ENCODE results near the gene CHEK2.
"Not testable (repeated sequence)": the region's sequence is repeated elsewhere in the genome, so short reads cannot be mapped to it uniquely, and the experiment has no call there.

Gene CHEK2

GRCh38 chr22:28689796-28690195 is 51.8 kb downstream of the CHEK2 start:
- DNase-seq (ENCODE audit: low read depth, low spot score), result not testable (repeated sequence)

- DNase-seq (ENCODE audit: low read depth, low spot score), result not testable (repeated sequence)
Measured at GRCh38 chr22:28682966-28683365, 58.7 kb downstream of the CHEK2 start.

DNA sequence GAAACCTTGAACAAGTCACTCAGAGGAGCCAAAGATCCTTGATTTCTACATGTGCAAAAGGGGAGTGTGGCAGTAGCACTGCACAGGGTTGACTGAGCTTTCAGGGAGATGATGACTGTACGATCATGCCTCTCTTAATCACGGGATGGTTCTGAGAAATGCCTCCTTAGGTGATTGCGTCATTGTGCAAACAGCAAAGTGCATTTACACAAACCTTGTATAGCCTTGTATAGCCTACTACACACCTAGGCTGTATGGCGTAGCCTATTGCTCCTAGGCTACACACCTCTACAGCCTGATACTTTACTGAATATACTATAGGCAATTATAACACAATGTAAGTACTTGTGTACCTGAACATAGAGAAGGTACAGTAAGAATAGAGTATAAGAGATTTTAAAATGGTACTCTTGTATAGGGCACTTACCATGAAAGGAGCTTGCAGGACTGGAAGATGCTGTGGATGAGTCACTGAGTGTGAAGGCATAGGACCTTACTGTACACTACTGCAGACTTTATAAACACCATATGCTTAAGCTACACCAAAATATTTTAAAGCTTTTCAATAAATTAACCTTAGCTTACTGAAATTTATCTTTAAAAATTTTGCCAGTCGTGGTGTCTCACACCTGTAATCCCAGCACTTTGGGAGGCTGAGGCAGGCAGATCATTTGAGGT is 60.7 kb downstream of the CHEK2 start:
- not testable (repeated sequence) for DNase-seq (ENCODE audit: low read depth, low spot score)

DNA sequence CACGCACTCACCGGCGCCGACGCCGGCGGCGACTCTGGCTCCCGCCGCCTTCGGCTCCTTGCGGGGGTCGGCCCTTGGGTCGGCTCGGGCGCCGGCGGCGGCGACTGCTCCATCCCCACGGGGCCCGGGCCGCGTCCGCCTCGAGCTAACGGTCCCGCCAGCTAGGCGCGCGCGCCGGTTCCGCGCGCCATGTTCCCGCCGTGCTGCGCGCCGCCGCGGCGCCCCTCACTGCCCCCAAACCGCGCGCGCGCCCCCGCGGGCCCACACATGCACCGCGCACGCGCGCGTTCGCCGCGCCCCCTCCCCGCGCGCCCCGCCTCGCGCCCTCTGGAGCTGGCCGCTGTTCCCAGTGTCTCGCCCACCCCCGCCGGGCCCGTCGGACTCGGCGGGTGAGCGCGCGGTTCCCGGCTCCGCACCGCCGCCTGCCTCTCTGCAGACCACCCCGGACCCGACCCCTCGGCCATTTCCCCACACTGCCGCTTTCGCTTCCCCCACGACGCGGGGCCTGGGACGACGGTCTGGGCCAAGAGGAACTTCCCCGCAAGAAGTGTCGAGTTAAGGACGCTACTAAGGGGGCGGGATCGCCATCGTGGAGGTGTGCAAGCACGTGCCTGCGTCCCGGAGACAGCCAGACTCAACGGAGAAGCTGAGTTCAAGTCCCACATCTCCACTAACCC is 61.9 kb downstream of the CHEK2 start, which contains the start of gene TTC28:
Gene TTC28, minus strand, starts transcription at position 230 of the 677 bp plus-strand sequence. Its CDS starts 117 bp downstream, at position 113.
- not testable (repeated sequence) for DNase-seq (ENCODE audit: low read depth, low spot score)

DNA sequence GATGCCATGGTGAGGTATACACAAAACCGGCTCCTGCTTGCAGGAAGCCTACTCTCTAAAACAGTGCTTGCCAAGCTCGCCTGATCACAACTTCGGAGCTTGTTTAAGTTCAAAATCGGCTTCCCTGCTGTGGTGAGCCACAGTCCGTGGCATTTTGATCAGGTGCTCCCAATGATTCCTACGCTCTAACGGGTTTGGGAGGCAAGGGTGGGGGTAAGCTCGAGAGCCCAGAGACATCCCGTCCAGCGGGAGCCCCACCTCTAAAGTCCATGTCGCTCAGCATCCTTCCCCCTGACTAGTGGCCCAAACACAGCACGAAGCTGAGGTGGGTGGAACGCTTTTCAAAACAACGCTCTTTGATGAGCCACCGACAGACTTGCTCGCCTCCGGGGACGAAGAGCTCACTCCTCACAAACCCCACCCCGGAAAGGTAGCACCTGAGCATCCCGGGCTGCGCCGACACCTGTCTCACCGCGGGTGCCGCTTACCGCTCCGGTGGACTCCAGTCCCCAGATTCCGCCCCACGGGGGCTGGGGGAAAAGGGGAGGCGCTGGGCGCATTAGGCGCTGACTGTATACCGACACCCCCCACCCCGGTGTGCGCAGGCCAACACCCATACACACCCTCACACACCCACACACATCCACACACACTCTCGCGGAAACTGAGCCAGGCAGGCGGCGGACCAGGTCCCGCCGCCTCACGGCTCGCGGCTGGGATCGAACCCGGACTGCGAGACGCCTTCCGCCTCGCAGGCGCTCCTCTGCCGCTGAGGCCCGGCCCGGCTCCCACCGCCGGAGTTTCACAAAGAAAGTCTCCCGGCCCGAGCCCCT is 62.6 kb downstream of the CHEK2 start:
- DNase-seq (ENCODE audit: low read depth, low spot score), result not testable (repeated sequence)

DNA sequence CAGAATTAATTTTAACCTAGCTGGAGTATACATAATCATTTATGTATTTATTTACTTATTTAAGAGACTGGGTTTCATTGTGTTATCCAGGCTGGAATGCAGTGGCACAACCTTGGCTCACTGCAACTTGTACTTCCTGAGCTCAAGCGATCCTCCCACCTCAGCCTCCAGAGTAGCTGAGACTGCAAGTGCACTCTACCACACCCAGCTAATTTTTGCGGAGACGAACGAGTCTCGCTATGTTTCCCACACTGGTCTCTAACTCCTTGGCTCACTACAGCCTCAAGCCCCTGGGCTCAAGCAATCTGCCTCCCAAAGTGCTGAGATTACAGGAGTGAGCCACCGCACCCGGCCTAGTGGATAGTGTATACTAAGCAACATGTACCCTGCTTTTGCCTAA is 63.5 kb downstream of the CHEK2 start:
- DNase-seq (ENCODE audit: low read depth, low spot score), result not testable (repeated sequence)

DNA sequence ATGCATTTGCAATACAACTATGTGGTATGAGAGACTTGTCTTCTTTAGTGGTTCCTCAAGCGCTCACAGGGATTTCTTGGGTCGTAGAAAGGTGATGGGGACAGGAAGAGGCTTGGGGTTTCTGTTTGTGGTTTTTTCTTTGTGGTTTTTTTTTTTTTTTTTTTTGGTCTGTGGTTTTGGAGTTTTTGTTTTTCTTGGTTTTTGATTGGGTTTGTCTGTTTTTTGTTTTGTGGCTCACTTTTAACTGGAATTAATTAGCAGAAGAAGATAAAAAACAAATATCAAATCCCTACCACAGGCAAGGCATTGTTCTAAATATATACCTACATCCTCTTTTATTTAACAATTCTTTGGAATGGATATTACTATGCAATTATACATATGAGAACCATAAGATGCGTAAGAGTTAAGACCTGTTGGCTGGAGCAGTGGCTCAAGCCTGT is 67.5 kb downstream of the CHEK2 start:
- DNase-seq (ENCODE audit: low read depth, low spot score), result no peak

- no peak for DNase-seq (ENCODE audit: low read depth, low spot score)
Measured at GRCh38 chr22:28670756-28671155, 70.9 kb downstream of the CHEK2 start.

- DNase-seq (ENCODE audit: low read depth, low spot score), result no peak
Measured at GRCh38 chr22:28670161-28670560, 71.5 kb downstream of the CHEK2 start.

DNA sequence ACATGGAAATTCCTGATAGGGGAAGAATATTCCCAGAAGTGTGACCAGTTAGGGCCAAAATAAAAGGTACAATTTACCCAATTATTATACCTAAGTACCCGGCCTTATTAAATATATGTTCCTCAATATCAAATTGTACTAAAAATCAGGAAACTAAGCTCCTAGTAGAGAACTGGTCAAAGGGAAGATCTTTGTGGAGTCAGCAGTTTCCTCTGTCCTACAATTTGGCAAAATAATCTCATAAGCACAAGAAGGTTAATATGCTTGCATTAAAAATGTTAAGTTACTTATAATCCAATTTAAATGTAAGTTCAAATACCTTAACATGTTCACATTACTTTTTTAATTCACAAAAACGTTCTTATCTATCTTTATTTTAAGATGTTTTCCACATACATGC is 72.2 kb downstream of the CHEK2 start:
- DNase-seq (ENCODE audit: low read depth, low spot score), result no peak

DNA sequence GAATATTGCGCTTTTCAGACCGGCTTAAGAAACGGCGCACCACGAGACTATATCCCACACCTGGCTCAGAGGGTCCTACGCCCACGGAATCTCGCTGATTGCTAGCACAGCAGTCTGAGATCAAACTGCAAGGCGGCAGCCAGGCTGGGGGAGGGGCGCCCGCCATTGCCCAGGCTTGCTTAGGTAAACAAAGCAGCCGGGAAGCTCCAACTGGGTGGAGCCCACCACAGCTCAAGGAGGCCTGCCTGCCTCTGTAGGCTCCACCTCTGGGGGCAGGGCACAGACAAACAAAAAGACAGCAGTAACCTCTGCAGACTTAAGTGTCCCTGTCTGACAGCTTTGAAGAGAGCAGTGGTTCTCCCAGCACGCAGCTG is 78.1 kb downstream of the CHEK2 start:
- DNase-seq (ENCODE audit: low read depth, low spot score), result not testable (repeated sequence)

DNA sequence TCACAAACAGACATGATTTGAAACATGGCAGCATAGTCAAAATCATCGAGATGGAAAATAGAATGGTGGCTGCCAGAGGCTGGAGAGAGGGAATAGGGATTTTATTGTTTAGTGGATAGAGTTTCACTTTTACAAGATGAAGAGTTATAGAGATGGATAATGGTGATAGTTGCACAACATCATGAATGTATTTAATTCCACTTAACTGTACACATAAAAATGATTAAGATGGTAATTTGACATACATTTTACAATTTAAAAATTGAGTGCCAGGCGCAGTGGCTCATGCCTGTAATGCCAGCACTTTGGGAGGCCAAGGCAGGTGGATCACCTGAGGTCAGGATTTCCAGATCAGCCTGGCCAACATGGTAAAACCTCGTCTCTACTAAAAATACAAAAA is 83.2 kb downstream of the CHEK2 start:
- DNase-seq (ENCODE audit: low read depth, low spot score), result no peak

GRCh38 chr22:28656181-28656580 is 85.4 kb downstream of the CHEK2 start:
- no peak for DNase-seq (ENCODE audit: low read depth, low spot score)

DNA sequence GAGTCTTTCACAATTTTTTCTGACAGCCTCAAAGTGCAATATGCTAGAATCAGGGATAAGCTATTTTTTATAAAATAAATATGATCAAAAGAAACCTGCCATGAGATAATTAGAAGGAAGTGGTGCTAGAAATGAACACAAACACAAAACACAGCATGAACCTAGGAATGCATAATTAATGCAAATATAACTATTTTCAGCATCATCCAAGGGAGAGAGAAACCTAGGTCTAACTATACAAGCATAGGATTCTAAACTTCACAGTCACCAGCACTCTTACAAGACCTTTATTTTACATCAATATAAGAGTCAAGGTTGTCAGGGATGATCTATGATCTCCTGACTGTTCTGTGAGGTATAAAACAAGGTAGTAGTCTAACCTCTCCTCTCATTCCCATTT is 91.2 kb downstream of the CHEK2 start:
- DNase-seq (ENCODE audit: low read depth, low spot score), result no peak

- DNase-seq (ENCODE audit: low read depth, low spot score), result no peak
Measured at GRCh38 chr22:28648792-28649191, 92.8 kb downstream of the CHEK2 start.

DNA sequence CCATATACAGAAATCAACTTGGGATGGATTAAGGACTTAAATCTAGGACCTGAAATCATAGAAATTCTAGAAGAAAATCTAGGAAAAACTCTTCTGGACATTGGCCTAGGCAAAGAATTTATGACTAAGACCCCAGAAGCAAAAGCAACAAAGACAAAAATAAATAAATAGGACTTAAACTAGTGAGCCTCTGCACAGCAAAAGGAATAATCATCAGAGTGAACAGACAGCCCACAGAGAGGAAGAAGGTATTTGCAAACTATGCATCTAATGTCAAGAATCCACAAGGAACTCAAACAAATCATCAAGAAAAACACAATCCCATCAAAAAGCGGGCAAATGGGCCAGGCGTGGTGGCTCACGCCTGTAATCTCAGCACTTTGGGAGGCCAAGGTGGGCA is 94.4 kb downstream of the CHEK2 start:
- no peak for DNase-seq (ENCODE audit: low read depth, low spot score)

GRCh38 chr22:28639321-28639720 is 102.3 kb downstream of the CHEK2 start:
- DNase-seq (ENCODE audit: low read depth, low spot score), result no peak

Measured in iPS DF 19.7 (cell line).